Measurements from ENCODE around the gene FER1L5.

Gene FER1L5

DNA sequence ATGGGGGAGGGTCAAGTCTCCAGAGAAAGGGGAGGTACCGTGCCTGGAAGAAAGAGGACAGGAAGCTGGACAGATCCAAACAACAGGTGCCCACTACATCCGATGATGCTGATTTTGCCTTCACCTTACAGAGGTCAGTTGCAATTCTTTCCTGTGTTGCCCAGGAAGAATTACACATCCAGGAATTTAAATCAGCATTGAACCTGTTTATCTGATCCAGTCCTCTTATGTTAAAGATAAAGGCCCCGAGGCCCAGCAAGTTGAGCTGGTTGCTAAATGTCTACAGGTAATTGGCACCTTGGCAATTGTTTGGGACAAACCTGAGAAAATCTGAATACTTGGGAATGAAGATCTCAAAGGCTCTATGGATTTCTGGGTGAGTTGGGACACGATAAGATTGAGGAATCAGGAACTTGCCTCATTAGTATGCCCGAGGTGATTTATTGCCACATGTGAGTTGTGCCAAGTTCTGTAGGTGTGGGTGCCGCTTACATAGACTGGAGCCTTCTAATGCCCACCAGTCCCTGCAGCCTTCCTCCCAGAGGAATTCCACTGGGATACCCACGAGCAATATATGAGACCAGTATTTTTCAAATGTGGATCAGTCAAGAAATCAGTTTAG, 111.2 kb downstream of the FER1L5 start:
- DNase-seq, result no peak

DNA sequence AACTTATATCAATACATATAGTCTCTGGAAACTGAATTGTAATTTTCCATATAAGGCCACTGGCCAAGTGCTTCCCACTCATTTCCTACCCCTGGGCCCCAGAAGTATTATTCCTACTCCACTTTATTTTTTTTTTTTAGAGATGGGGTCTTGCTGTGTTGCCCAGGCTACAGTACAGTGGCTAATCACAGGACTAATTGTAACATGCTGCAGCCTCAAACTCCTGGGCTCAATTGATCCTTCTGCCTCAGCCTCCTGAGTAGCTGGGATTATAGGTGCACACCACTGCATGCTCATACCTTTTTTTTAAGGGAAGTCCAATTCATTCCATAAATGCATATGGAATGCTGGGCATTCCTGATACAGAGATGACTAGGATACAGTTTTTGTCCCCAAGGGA, 111.8 kb downstream of the FER1L5 start:
- DNase-seq, result no peak
